Keratinocyte (primary cell): ENCODE measurements around the gene PARN. TPM values are rescaled to one million over a fixed set of nuclear protein-coding genes. Genes with fewer than 3 reads are reported as not detected.

Experiments
- DNase-seq: peaks from one replicate; pipeline ENCODE4 v3.0.0-alpha.2; 2011; ENCODE audit warnings: low read depth, missing footprints, low spot score
- FAIRE-seq: peaks from 2 replicates; lab custom pipeline; 2011; peaks lifted over from hg19 to GRCh38; lab: Jason Lieb, UNC
- H2AFZ ChIP-seq: 2 replicates; pipeline ENCODE4 v1.6.0; 2012; ENCODE audit warnings: low read length, control low read depth, inconsistent platforms; ENCODE audit not compliant: control insufficient read depth
- H3K27ac ChIP-seq: 2 replicates; pipeline ENCODE4 v1.5.1; 2011; ENCODE audit warnings: low read length; ENCODE audit not compliant: control insufficient read depth, insufficient read depth
- H3K27me3 ChIP-seq: 3 replicates; pipeline ENCODE4 v1.6.0; 2011; ENCODE audit warnings: low read length; ENCODE audit not compliant: control insufficient read depth, insufficient read depth; ENCODE audit errors: extremely low read depth
- H3K36me3 ChIP-seq, 2 experiments: 2 replicates in 1 of 2; 3 replicates in 1 of 2; pipeline ENCODE4 v1.5.1; 2011; ENCODE audit warnings: low read length in 2 of 2, mild to moderate bottlenecking in 1 of 2; ENCODE audit not compliant: control insufficient read depth in 2 of 2, insufficient read depth in 2 of 2; ENCODE audit errors: extremely low read depth in 1 of 2
- H3K4me1 ChIP-seq: 3 replicates; pipeline ENCODE4 v1.5.1; 2011; ENCODE audit warnings: low read length; ENCODE audit not compliant: control insufficient read depth, insufficient read depth; ENCODE audit errors: extremely low read depth
- H3K4me2 ChIP-seq: 3 replicates; pipeline ENCODE4 v1.6.0; 2011; ENCODE audit warnings: low read depth, low read length; ENCODE audit not compliant: control insufficient read depth, insufficient read depth; ENCODE audit errors: extremely low read depth
- H3K4me3 ChIP-seq, 3 experiments: fragments of 200-600 bp in 1 of 3; sonication (generic) in 1 of 3; 2 replicates in 2 of 3; 3 replicates in 1 of 3; pipeline ENCODE4 v1.5.1; 2011 to 2016; ENCODE audit warnings: low read length in 3 of 3, mild to moderate bottlenecking in 3 of 3, control low read depth in 2 of 3, inconsistent platforms in 1 of 3, low read depth in 1 of 3, mixed read lengths in 1 of 3, mixed run types in 1 of 3, moderate library complexity in 1 of 3; ENCODE audit not compliant: control insufficient read depth in 2 of 3, insufficient read depth in 2 of 3; ENCODE audit errors: extremely low read depth in 1 of 3
- H3K79me2 ChIP-seq: 2 replicates; pipeline ENCODE4 v1.6.0; 2012; ENCODE audit warnings: low read length; ENCODE audit not compliant: control insufficient read depth, insufficient read depth
- H3K9ac ChIP-seq: 3 replicates; pipeline ENCODE4 v1.6.0; 2011; ENCODE audit warnings: low read length; ENCODE audit not compliant: control insufficient read depth, insufficient read depth; ENCODE audit errors: extremely low read depth
- H3K9me1 ChIP-seq: 3 replicates; pipeline ENCODE4 v1.6.0; 2011; ENCODE audit warnings: low read length; ENCODE audit not compliant: control insufficient read depth, insufficient read depth; ENCODE audit errors: extremely low read depth
- H3K9me3 ChIP-seq: 2 replicates; pipeline ENCODE4 v1.5.1; 2012; ENCODE audit warnings: low read depth, low read length; ENCODE audit not compliant: control insufficient read depth
- H4K20me1 ChIP-seq: 3 replicates; pipeline ENCODE4 v1.6.0; 2011; ENCODE audit warnings: low read length; ENCODE audit not compliant: control insufficient read depth, insufficient read depth; ENCODE audit errors: extremely low read depth
- EZH2 ChIP-seq: IDR thresholded peaks from one replicate; pipeline ENCODE4 v1.6.1; 2012; ENCODE audit warnings: inconsistent platforms, mild to moderate bottlenecking, low read length, moderate library complexity
- dilution Hi-C: fragments of 300-500 bp; cut with MboI; formaldehyde crosslinking; loops from one replicate; pipeline ENCODE4 v1.7.0; 2020; ENCODE audit warnings: low sequenced_read_pairs; ENCODE audit not compliant: extremely low pct_ligation_motif_present
- polyA plus RNA-seq, 5 experiments: library from polyadenylated mRNA; depleted of rRNA in 3 of 5; stranded (reverse) in 3 of 5; stranded (forward) in 1 of 5; unstranded in 1 of 5; fragments of >200 nt; gene quantifications; 1 replicate in 1 of 5; 2 replicates in 3 of 5; 3 replicates in 1 of 5; pipeline versions ENCODE4 v1.2.1 to v1.2.3, GENCODE V29; 2011 to 2012; ENCODE audit warnings: missing spikeins in 2 of 5, low read depth in 1 of 5, low replicate concordance in 1 of 5
- TF ChIP-seq, protein P1 (sequence below), 3 experiments: IDR thresholded peaks in 1 of 3; conservative IDR thresholded peaks in 1 of 3; optimal IDR thresholded peaks in 1 of 3; 2 replicates in 2 of 3; 3 replicates in 1 of 3; pipeline versions ENCODE3 to v1.5.1; 2011; ENCODE audit warnings: low read length in 3 of 3, mild to moderate bottlenecking in 3 of 3, moderate library complexity in 2 of 3, control low read depth in 1 of 3, inconsistent platforms in 1 of 3; ENCODE audit not compliant: insufficient read depth in 2 of 3; ENCODE audit errors: extremely low read depth in 1 of 3

The PARN gene
- polyA plus RNA-seq, 1 donor (not counting 4 experiments of a cell fraction or from before 2014, with no cell fraction given), result 40.8 TPM

DNA sequence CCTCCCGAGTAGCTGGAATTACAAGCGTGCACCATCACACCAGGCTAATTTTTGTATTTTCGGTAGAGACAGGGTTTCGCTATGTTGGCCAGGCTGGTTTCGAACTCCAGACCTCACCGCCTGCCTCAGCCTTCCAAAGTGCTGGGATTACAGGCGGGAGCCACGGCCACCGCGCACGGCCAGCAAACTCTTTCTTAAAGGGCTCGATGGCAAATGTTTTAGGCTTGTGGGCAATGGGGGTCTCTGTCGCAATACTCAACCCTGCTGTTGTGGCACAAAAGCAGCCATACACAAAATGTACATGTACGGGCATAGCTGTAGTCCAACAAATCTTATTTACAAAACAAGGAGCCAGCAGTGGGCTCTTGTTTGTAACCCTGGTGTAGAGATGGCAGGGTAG lies 18.4 kb downstream of the PARN start:
- dilution Hi-C loops, result no loop called here
- H3K27ac ChIP-seq, result no peak overlapping the region
- H2AFZ ChIP-seq, result no peak overlapping the region
- no peaks in the 10 kb centered on the region for H3K79me2 ChIP-seq
- FAIRE-seq (no peak), DNase-seq (no peak)
- TF ChIP-seq, protein P1, sequence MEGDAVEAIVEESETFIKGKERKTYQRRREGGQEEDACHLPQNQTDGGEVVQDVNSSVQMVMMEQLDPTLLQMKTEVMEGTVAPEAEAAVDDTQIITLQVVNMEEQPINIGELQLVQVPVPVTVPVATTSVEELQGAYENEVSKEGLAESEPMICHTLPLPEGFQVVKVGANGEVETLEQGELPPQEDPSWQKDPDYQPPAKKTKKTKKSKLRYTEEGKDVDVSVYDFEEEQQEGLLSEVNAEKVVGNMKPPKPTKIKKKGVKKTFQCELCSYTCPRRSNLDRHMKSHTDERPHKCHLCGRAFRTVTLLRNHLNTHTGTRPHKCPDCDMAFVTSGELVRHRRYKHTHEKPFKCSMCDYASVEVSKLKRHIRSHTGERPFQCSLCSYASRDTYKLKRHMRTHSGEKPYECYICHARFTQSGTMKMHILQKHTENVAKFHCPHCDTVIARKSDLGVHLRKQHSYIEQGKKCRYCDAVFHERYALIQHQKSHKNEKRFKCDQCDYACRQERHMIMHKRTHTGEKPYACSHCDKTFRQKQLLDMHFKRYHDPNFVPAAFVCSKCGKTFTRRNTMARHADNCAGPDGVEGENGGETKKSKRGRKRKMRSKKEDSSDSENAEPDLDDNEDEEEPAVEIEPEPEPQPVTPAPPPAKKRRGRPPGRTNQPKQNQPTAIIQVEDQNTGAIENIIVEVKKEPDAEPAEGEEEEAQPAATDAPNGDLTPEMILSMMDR (optimal IDR thresholded peaks at IDR 0.05 in 1 of 3, IDR thresholded peaks at IDR 0.05 in 1 of 3, conservative IDR thresholded peaks at IDR 0.05 in 1 of 3; ENCODE audit: extremely low read depth in 1 of 3, insufficient read depth in 2 of 3, low read length in 3 of 3), result no peak
- TF ChIP-seq EZH2, result no peak
- H3K4me2 ChIP-seq, result no peak overlapping the region
- H3K27me3 ChIP-seq, result no peaks in the 10 kb centered on the region
- no peaks in the 10 kb centered on the region for H3K9me1 ChIP-seq
- peaks cover 14 to 25% of the 10 kb centered on the region in 2 experiments for H3K36me3 ChIP-seq
- H3K9me3 ChIP-seq, result no peaks in the 10 kb centered on the region
- H3K9ac ChIP-seq, result no peak overlapping the region
- no peak overlapping the region for H3K4me3 ChIP-seq
- no peaks in the 10 kb centered on the region for H3K4me1 ChIP-seq
- no peaks in the 10 kb centered on the region for H4K20me1 ChIP-seq

DNA sequence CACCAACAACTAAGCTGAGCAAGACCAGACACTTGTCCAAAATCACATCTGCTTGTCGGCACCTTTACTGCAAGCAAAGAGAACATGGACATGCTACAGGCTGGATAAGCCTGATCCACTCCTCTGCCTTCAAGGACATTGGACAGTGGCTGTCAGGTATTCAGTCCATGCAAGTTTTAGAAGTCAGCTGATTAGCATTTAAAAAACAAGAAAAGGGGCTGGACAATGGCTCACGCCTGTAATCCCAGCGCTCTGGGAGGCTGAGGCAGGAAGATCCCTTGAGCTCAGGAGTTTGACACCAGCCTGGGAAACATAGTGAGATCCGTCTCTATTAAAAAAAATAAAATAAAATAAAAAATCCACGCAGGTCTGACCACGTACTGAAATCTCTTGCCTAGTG lies 20.3 kb downstream of the PARN start:
- no peak for DNase-seq
- no peaks in the 10 kb centered on the region for H3K27me3 ChIP-seq
- peaks cover 21 to 29% of the 10 kb centered on the region in 2 experiments for H3K36me3 ChIP-seq

More for the DNA sequence above, 20.3 kb downstream of the PARN start:
- no peaks in the 10 kb centered on the region for H4K20me1 ChIP-seq
- FAIRE-seq, result no peak
- no peaks in the 10 kb centered on the region for H3K79me2 ChIP-seq
- H3K9me3 ChIP-seq, result no peaks in the 10 kb centered on the region
- no peak overlapping the region for H3K4me3 ChIP-seq
- dilution Hi-C loops, result no loop called here
- TF ChIP-seq, protein P1 (optimal IDR thresholded peaks at IDR 0.05 in 1 of 3, IDR thresholded peaks at IDR 0.05 in 1 of 3, conservative IDR thresholded peaks at IDR 0.05 in 1 of 3; ENCODE audit: extremely low read depth in 1 of 3, insufficient read depth in 2 of 3, low read length in 3 of 3), result no peak
- TF ChIP-seq EZH2, result no peak
- H3K4me2 ChIP-seq, result no peak overlapping the region
- no peak overlapping the region for H2AFZ ChIP-seq
- H3K4me1 ChIP-seq, result no peaks in the 10 kb centered on the region
- H3K9ac ChIP-seq, result no peak overlapping the region
- H3K9me1 ChIP-seq, result no peaks in the 10 kb centered on the region
- H3K27ac ChIP-seq, result no peak overlapping the region
